GM21526 (cell line): Measurements from ENCODE around the gene RFK.

Source experiments
- ATAC-seq: cut with Tn5 transposase; IDR thresholded peaks from one replicate; pipeline ENCODE4 v1.9.1; 2021; ENCODE audit warnings: moderate library complexity; ENCODE audit not compliant: unreplicated experiment, low FRiP score

Gene RFK

GRCh38 chr9:76336027-76336426 is 58.2 kb downstream of the RFK start:
- ATAC-seq: no peak
